CD1c-positive myeloid dendritic cell (primary cell): ENCODE measurements around the gene ICAM5.
"Not testable (repeated sequence)": the region's sequence is repeated elsewhere in the genome, so short reads cannot be mapped to it uniquely, and the experiment has no call there.

Experiments used
- DNase-seq: peaks from one replicate; pipeline ENCODE4 v3.0.0-alpha.2; 2016; ENCODE audit errors: extremely low spot score

ICAM5 gene

DNA sequence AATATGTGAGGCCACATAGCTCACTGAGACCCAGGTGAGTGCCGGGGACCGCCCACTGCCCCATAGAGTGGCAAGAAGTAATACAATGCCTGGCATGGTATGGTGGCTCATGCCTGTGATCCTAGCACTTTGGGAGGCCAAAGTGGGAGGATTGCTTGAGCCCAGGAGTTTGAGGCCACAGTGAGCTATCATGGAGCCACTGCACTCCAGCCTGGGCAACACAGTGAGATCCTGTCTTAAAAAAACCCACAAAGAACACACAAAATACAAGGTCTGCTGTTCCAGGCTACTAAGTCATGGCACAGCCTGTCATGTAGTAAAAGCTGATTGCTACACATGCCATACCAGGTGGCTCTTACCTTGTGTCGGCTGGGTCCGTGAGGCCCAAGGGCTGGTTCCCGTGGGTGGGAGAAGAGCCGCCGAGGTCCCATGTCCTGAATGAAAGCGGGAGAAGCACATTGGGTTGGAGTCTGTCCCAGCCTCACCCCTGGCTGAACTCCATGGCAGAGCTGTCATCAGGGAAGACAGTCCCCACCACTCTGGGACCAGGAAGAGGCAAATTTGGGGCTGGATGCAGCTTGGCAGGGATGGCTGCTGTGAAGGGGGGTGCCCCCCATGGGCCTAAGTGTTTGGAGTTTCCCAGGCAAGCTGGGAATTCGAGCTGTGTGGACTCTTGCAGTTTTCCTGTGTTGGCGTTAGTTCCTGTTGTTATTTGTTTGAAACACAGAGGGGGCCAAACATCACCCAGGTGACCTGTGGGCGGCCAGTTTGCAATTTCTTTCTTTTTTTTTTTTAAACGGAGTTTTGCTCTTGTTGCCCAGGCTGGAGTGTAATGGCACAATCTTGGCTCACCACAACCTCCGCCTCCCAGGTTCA lies 29.3 kb downstream of the ICAM5 start:
- DNase-seq = no peak

DNA sequence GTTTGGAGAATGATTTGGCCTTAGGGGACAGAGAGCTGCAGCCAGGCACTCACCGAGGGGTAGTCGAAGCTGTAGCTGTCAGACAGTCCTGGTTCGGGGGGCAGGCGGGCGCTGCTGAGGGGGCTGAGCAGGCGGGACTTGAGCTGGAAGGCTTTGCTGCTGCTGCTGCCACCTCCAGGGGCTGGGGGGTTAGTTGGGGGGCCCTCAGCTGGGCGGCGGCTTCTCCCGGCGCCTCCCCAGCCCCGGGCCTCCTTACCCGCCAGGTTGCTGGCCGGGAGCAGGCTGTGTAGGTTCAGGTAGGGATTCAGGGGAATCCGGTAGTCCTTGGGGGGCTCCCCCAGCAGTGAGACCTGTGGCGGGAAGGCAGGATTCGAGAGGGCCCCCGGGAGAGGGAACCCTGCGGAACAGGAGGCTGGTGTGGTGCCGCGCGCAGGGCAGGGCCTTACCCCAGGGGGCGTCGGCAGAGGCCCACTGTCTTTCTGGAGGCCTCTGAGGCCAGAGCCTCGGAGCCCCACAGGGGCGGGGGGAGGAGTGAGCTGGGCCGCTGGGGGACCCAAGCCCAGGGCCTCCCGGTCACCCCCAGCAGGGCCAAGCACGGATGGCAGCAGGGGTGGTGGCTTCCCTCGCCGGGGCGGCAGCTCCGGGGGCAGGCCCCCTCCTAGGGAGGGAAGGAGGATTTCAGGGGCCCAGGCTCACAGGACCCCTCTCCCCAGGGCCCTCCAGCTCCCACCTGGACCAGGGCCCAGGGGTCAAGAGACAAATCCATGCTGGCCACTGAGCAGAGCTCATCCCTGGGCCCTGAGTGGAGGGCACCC lies 31.1 kb downstream of the ICAM5 start:
- DNase-seq = no peak

DNA sequence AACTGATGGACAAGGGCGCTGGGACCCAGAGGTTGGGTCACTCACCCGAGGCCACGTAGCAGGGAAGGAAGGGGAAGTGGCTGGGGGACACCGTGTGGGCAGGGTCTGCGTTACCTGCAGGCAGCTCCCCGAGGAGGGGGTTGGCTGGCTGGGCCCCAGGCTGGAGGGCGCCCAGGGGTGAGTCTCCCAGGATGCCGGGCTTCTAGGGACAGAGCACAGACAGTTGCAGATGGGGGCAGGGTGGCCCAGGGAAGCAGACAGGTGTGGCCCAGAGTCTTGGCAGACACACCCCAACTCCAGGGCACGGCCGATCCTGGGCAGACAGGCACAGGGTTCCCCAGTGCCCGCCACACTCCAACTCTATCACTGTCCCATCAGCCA lies 31.7 kb downstream of the ICAM5 start:
- no peak for DNase-seq

DNA sequence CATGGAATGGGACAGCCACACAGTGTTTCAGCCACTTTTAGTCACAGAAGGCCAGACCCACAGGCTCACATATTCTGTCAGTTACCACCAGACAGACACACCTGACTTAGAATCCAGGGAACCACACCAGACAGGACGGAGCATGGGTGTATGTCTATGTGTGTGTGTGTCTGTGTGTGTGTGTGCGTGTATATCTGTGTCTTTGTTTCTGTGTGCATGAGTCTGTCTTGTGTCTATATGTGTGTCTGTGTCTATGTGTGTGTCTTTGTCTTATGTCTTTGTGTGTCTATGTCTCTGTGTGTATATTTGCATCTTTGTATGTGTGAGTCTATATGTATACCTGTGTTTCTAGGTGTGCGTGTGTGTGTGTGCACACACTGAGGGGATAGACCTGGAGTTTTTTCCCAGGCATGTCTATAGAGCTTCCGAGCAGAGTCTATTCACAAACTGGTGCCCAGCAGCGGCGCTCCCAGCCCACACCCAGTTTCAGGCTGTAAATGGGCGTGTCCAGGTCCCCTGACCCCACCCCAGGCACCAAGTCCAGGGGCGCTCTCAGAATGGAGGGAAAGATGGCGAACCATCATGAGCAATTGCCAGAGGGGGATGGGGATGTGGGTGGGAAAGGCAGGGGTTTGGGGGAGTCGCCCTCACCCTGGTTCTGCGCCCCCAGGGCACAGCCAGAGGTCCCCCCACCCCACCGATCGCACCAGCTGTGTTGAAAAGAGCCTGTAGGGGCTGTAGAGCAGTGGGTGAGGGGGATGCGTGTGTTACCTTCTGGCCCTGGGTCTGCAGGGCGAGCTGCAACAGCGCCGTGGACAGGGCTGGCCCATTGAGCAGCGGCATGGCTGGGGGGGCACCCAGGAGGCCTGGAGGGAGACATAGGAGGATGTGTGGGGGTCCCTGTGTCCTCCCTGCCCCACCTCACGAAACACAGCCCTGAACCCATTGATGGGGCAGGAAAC lies 32.4 kb downstream of the ICAM5 start:
- no peak for DNase-seq

DNA sequence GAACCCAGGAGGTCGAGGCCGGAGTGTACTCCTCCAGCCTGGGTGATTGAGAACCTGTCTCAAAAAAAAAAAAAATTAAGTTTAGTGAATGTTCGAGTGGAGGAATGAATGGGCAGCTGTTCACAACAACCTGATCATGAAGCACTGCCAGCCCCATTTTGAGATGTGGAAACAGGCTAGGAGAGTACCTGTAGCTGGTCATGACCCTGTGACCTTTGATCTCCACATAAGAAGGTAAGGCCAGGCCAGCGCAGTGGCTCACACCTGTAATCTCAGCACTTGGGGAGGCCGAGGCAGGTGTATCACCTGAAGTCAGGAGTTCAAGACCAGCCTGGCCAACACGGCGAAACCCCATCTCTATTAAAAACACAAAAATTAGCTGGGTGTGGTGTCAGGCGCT lies 36.0 kb downstream of the ICAM5 start:
- DNase-seq = no peak

DNA sequence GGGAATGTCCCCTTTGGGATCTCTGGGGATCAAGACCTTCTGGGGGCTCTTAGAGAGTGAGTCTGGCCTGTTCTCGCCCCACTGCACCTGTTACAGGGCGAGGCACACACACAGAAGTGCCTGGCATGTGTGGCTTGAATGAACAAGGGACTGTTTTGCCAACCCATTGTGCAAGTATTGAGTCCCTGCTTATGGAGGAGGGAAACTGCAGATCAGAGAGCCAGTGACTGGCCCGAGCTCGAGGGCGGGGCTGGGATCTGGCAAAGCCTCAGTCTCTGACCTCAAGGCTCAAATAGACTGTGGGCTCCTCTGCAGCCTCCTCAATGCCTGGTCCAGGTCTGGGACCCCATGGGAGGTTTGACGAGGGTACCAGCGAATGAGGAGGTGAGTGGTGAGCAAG lies 38.0 kb downstream of the ICAM5 start:
- DNase-seq = no peak

DNA sequence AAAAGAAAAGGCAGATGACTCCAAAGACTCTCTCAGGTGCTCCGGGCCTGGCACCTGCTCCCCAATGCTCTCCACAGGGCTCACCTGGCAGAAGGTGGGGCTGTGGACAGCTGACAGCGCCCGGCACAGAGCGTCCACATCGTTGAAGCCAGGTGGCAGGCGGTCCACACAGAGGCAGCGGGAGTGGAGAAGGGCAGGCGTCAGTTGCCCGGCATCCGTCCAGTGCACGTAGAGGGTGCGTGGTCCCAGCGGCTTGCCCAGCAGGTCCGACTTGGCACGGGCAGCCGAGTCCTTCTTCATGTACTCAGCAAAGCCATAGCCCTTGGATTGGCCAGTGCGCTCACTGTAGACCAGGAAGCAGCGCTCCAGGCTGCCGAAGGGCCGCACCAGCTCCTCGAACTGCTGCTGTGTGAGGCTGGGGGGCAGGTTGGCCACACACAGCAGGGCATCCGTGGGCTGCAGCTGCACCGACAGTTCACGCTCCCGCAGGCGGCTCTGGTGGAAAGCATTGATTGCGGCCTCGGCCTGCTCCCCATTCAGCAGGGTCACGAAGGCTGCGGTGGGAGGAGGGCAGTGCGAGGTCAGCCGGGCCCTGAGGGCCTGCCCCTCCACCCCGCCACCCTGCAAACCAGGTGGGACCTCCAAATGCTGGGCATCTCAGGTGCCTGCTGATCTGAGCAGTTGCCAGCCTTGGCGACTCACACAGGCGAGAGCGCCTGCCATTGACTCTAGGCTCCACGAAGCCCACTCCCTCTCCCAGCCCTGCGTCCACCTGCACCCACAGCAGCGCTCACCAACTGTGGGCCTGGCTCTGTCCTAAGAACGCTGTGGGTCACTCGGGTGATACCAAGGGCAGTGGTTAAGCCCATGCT lies 39.0 kb downstream of the ICAM5 start:
- DNase-seq = no peak

DNA sequence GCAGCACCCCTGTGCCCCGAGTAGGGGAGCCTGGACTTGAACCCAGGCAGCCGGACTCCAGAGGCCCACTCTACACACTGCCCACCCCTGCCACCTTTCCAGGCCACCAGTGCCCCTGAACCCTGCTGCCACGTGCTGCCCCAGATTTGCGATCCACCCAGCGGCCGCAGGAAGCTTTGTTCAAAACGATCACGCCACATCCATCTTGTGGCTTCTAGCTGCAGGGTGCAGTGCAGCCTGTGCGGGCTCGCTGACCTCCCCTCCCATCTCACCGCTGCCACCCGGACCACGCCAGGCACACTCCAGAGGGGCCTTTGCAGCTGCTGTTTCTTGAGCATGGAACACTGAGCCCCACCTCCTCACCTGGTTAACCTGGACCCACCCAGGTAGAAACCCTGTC lies 39.8 kb downstream of the ICAM5 start:
- DNase-seq = no peak

DNA sequence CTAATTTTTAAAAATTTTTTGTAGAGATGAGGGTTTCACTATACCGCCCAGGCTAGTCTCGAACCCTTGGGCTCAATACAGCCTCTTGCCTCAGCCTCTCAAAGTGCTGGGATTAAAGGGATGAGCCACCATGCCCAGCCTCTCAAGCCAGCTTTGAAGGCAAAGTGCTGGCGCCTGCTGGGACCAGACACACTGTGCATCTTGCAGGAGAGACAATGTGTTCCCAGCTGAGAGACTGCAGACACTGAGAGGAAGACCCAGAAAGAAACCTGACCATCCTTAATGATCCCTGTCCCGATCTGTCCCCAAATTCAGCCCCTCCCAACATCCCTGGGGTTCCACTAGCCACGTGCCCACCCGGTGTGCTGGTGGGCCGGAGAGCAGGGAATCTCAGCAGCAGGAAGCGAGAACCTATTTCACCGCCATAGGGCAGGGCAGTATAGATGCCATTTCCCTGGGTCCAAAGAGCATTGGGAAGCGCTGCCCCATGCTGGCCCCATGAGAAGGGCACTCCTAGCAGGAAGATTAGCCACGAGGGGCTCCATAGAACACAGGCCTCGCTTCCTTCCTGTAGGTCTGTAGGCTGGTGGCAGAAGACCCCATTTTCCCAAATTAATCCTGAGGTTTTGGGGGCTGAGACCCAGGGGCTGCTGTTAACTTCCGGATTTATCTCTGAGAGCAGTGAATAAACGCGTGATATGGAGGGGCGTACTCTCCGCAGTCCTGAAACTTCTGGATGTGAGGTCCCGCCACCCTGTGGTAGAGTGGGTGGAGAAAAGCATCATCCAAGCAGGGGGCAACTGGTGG lies 42.6 kb downstream of the ICAM5 start:
- no peak for DNase-seq

DNA sequence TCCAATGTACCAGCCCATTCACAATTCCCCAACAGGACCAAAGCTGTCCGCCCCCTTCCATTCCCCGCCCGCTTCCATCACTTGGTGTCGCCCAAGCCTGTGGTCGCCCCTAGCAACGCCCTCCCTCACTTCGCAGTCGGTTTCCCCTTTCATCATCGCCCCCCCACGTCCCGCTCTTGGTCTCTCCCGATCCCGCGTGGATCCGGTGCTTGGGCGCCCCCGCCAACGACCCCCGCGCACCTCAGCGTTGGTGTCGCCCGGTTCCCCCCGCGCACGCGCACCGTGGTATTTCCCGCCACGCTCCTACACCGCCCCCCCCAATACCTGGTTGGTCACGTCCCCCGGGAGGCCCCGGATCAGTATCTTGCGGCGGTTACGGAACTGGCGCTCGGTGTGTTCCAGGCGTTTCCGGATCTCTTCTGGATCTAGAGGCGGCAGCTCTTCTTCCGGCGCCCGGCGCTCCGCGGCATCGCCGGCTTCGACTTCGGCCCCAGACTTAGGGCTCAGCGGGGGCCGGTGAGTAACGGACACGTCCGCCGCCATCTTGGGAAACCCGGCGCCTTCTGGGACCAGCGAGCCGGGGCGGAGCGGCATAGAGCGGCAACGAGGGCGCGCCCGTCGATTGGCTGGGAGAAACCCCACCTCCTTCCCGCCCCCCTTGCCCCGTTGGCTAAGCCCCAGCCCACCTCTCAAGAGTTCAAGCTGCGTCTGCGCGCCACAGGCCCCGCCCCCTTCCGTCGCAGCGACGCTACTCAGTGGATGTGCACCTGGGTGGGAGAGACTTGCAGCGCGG lies 43.4 kb downstream of the ICAM5 start, which contains the start of gene RAVER1:
Gene RAVER1, minus strand, starts transcription at position 565 of the 793 bp plus-strand sequence. Its CDS starts 22 bp downstream, at position 543.
- DNase-seq = peak; percentile 99

DNA sequence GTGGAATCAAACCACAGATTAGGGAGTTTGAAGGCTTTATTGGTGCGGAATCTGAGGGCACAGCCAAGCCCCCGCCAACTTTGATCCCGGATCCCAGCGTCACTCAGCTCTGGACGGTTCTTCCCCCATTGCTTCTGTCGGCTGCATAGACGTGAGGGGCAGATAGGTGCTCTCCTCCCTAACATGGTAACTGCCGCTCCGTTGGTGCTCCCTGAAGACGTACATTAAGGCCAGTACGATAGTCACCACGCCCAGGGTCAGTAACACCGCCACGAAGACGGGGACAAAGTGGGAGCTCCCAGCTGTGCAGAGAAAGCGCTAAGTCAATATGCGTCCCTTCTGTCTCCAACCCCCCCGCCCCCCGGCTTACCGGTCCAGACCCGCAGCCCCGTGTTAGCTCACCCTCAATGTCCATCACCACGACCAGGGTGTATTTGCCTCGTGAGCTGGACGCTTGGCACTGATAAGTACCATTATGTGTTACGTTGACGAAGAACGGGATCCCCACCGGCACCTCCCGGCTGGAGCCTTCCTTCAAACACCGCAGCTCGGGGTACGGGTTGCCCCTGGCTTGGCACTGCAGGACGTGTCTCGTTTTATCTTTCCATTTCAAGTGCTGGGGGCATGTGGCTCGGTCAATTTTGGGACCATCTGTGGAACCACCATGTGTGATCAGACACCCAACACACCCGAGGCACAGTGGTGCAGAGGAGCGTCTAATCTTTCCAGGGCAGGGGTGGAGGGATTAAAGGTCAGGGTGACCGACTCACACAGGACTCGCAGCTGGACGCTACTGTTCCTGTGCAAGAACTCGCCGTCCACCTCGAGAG lies 44.2 kb downstream of the ICAM5 start:
- no peak for DNase-seq

DNA sequence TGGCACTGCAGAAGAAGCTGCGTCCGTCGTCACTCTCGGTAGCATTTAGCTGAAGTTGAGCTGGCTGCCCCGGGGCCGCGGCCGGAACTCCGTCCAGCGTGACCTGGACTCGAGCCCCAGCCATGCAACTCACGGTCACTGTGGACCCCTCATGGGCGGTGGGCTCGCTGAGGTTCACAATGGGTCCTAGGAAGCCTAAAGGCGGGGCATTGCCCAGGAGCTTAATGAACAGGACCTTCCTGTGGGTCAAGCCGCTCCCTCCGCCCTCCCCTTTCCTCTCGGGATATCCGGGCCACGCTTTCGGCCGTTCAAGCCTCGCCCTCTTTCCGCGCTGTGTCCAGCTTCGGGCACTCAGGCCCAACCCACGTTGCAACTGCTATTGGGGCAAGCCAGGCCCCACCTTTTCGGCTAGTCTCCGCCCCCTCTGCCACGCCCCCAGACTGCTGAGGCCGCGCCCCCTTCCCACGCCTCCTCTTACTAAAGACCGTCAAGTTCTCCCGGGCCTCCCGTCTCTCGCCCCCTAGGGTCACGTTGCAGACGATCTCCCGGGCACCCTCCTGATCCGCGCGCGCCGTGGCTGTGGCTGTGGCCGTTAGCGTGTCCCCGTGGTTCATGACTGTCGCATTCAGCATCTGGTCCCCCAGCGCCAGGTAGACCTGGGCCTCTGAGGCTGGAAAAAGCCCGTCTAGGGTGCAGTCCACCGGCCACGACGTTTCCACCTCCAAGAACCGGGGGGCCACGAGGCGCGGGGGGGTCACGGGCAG lies 45.0 kb downstream of the ICAM5 start:
- DNase-seq = peak; percentile 58

DNA sequence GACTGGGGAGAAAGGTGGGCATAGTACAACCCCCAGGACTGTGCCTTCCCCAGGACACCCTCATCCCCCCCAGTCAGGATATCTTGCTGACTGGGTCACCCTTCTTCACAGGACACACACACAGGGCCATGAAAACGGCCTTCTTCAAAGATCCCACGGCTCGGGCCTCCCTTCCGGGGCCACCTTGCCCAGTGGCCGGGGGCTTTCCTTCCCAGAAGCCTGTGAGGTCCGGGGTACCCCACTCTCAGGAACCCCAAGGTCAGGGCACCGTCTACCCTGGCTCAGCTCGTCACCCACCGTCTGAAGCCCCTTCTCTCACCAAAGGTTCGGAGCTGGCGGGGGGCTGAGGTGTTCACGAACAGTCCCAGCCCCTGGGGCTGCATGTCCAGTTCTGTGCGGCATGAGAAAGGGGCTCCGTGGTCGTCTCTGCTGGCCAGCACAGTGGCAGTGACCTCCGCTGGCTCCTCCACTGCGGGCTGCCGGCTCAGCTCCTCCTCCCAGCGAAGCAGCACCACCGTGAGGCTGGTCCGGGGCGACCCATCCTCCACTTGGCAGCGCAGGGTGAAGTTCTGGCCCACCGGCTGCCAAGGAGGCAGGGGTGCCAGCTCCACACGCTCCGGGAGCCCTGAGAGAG lies 45.7 kb downstream of the ICAM5 start:
- DNase-seq = no peak

DNA sequence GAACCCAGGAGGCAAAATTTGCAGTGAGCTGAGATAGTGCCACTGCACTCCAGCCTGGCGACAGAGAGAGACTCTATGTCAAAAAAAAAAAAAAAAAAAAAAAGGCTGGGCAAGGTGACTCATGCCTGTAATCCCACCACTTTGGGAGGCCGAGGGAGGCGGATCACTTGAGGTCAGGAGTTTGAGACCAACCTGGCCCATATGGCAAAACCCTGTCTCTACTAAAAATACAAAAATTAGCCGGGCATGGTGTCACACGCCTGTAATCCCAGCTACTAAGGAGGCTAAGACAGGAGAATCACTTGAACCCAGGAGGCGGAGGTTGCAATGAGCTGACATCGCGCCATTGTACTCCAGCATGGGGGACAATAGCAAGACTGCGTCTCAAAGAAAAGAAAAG lies 47.0 kb downstream of the ICAM5 start:
- DNase-seq = not testable (repeated sequence)

DNA sequence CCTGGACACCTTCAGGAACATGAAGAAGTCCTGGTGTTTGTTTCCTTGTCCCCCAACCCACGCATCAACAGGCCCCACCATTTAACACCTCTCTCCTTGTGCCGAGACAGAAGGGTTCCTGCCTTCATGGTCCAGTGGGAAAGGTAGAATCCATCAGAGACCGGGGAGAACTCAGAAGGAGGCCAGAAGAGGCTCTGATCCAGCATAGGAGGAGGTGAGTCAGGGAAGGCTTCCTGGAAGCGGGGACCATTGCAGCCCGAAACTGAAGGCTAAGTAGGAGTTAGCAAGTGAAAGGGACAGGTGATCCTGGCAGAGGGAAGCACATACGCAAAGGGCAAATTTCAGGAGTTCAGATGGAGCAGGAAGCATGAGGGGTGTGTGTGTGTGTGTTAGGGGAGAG lies 49.2 kb downstream of the ICAM5 start:
- DNase-seq = no peak

DNA sequence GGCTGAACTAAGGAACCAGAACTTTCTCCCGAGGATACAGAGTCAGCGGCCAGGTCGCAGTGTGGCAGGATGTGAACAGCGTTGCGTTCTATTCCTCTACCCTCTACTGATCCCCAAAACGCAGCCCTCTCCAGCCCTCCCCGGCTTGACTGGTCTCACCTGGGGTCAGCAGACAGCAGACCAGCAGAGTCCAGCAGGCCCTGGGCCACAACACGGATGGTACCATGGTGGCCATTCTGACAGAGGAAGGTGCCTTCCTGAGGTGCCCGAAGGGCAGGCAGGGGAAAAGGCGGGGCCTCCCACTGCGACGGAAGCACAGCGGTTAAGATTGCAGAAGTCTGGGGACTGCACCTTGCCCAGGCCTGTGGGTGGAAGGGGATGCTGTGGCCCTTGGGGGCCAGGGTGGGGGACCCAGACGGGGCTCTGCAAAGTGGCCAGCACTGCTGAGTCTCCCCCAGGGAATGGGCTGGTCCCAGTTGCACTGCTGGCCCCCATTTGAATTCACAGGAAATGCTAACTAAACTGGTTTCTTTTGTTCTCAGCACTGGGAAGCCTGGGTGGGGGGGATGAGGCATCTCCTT lies 49.7 kb downstream of the ICAM5 start, which contains the start of gene ICAM3:
Gene ICAM3, minus strand, starts transcription at position 245 of the 581 bp plus-strand sequence. Its CDS starts 10 bp downstream, at position 235.
- peak; percentile 73 for DNase-seq
